CD14-positive monocyte (primary cell): ENCODE data around the gene RPA3. TPM values are rescaled to one million over a fixed set of nuclear protein-coding genes. Genes with fewer than 3 reads are reported as not detected.

Experiments
- DNase-seq, 3 donors: peaks; one replicate each; pipeline ENCODE4 v3.0.0-alpha.2; 2011 to 2022
- H2AFZ ChIP-seq: 2 replicates; pipeline ENCODE4 v1.6.0; 2012; ENCODE audit warnings: mild to moderate bottlenecking, low read depth, low read length, inconsistent platforms; ENCODE audit not compliant: insufficient read depth, poor library complexity, severe bottlenecking
- H3K27ac ChIP-seq, 2 donors: 1 replicate in 1 of 2; 2 replicates in 1 of 2; pipeline ENCODE4 v1.5.1; 2012 to 2013; ENCODE audit warnings: low read length in 2 of 2, control low read depth in 1 of 2, inconsistent platforms in 1 of 2, low read depth in 1 of 2, mild to moderate bottlenecking in 1 of 2
- H3K27me3 ChIP-seq, 2 donors: one replicate each; pipeline versions ENCODE4 v1.6.0 to v1.6.1; 2011 to 2013; ENCODE audit warnings: low read length in 2 of 2; ENCODE audit not compliant: control insufficient read depth in 2 of 2, insufficient read depth in 2 of 2
- H3K36me3 ChIP-seq, 2 donors: replicated peaks in 1 of 2; 1 replicate in 1 of 2; 2 replicates in 1 of 2; pipeline versions ENCODE4 v1.5.1 to v1.6.1; 2012 to 2013; ENCODE audit warnings: low read length in 2 of 2, control low read depth in 1 of 2, inconsistent platforms in 1 of 2, mild to moderate bottlenecking in 1 of 2; ENCODE audit not compliant: insufficient read depth in 2 of 2, control insufficient read depth in 1 of 2
- H3K4me1 ChIP-seq, 2 donors: 1 replicate in 1 of 2; 2 replicates in 1 of 2; pipeline versions ENCODE4 v1.5.1 to v1.6.1; 2012 to 2013; ENCODE audit warnings: low read length in 2 of 2, control low read depth in 1 of 2, inconsistent platforms in 1 of 2, mild to moderate bottlenecking in 1 of 2, moderate library complexity in 1 of 2; ENCODE audit not compliant: insufficient read depth in 2 of 2, control insufficient read depth in 1 of 2
- H3K4me2 ChIP-seq: replicated peaks from 2 replicates; pipeline ENCODE3; 2012; ENCODE audit warnings: low read length, moderate library complexity, mild to moderate bottlenecking; ENCODE audit not compliant: poor library complexity, severe bottlenecking; ENCODE audit errors: extremely low read depth
- H3K4me3 ChIP-seq, 3 experiments: fragments of 200-600 bp in 1 of 3; sonication (generic) in 1 of 3; replicated peaks in 1 of 3; 1 replicate in 2 of 3; 2 replicates in 1 of 3; pipeline ENCODE4 v1.5.1; 2011 to 2013; ENCODE audit warnings: low read length in 3 of 3, mild to moderate bottlenecking in 3 of 3, control low read depth in 2 of 3, low read depth in 2 of 3, inconsistent platforms in 1 of 3, moderate library complexity in 1 of 3
- H3K79me2 ChIP-seq: 2 replicates; pipeline ENCODE4 v1.6.0; 2012; ENCODE audit warnings: mild to moderate bottlenecking, control low read depth, inconsistent platforms, low read length, moderate library complexity; ENCODE audit not compliant: insufficient read depth
- H3K9ac ChIP-seq: 2 replicates; pipeline ENCODE4 v1.6.0; 2017; ENCODE audit warnings: low read length, mild to moderate bottlenecking; ENCODE audit not compliant: insufficient read depth, poor library complexity, severe bottlenecking
- H3K9me3 ChIP-seq, 2 donors: replicated peaks in 1 of 2; 1 replicate in 1 of 2; 2 replicates in 1 of 2; pipeline versions ENCODE4 v1.5.1 to v1.6.1; 2012 to 2013; ENCODE audit warnings: low read length in 2 of 2, control low read depth in 1 of 2; ENCODE audit not compliant: control insufficient read depth in 1 of 2, insufficient read depth in 1 of 2
- H4K20me1 ChIP-seq: 2 replicates; pipeline ENCODE4 v1.6.0; 2012; ENCODE audit warnings: mild to moderate bottlenecking, low read length, control low read depth, moderate library complexity; ENCODE audit not compliant: insufficient read depth
- H3K27ac Mint-ChIP-seq, 7 donors: one replicate each; pipeline ENCODE4 v1.8.0; 2020; ENCODE audit warnings: mild to moderate bottlenecking in 7 of 7, mixed read lengths in 7 of 7, moderate library complexity in 6 of 7, inconsistent platforms in 2 of 7
- H3K27me3 Mint-ChIP-seq, 3 donors: one replicate each; pipeline ENCODE4 v1.8.0; 2021 to 2022; ENCODE audit warnings: low read depth in 3 of 3, mild to moderate bottlenecking in 3 of 3, mixed read lengths in 3 of 3, moderate library complexity in 3 of 3, inconsistent platforms in 1 of 3
- H3K36me3 Mint-ChIP-seq, 2 donors: one replicate each; pipeline ENCODE4 v1.8.0; 2020; ENCODE audit warnings: mixed read lengths in 2 of 2, inconsistent platforms in 1 of 2, mild to moderate bottlenecking in 1 of 2
- H3K4me1 Mint-ChIP-seq: one replicate; pipeline ENCODE4 v1.8.0; 2020; ENCODE audit warnings: mild to moderate bottlenecking, mixed read lengths
- H3K4me3 Mint-ChIP-seq, 2 donors: one replicate each; pipeline ENCODE4 v1.8.0; 2020; ENCODE audit warnings: mild to moderate bottlenecking in 2 of 2, mixed read lengths in 2 of 2, moderate library complexity in 1 of 2
- H3K9me3 Mint-ChIP-seq, 7 donors: one replicate each; pipeline ENCODE4 v1.8.0; 2020 to 2022; ENCODE audit warnings: mixed read lengths in 7 of 7, mild to moderate bottlenecking in 6 of 7, moderate library complexity in 6 of 7, inconsistent platforms in 2 of 7
- CTCF ChIP-seq: fragments of 200-600 bp; IDR thresholded peaks from one replicate; pipeline ENCODE4 v1.8.0; 2022; ENCODE audit warnings: antibody characterized with exemption, mild to moderate bottlenecking
- WGBS: methylation state at CpG from one replicate; pipeline ENCODE4 v1.1.5; 2013; ENCODE audit warnings: missing lambda C conversion rate; ENCODE audit not compliant: insufficient coverage; 5-methylcytosine and 5-hydroxymethylcytosine counted together
- intact Hi-C, 2 donors: fragments of 100-400 bp; cut with micrococcal nuclease; formaldehyde crosslinking; loops; one replicate each; pipeline versions ENCODE4 v1.15.0 to v1.15.1; 2023
- polyA plus RNA-seq, 3 donors: library from polyadenylated mRNA; depleted of rRNA in 1 of 3; unstranded in 2 of 3; stranded (reverse) in 1 of 3; fragments of 300-500 nt in 2 of 3; fragments of >200 nt in 1 of 3; fragmentation: Illumina TruSeq in 2 of 3; gene quantifications; 1 replicate in 2 of 3; 2 replicates in 1 of 3; pipeline ENCODE4 v1.2.3, GENCODE V29; 2012 to 2021

The RPA3 gene
- polyA plus RNA-seq, 3 donors = 6.2 to 50.5 (median 44.7) TPM

GRCh38 chr7:7746458-7746857, 28.1 kb upstream of the RPA3 start:
- H3K4me1 Mint-ChIP-seq = no peaks in the 10 kb centered on the region
- Histone ChIP-seq H2AFZ (no peak overlapping the region), H3K36me3 (no peaks in the 10 kb centered on the region), H3K4me1 (no peaks in the 10 kb centered on the region), H3K27ac (no peak overlapping the region), H3K4me2 (no peak overlapping the region), H4K20me1 (no peaks in the 10 kb centered on the region), H3K9ac (no peak overlapping the region), H3K9me3 (no peaks in the 10 kb centered on the region), H3K27me3 (no peaks in the 10 kb centered on the region), H3K79me2 (no peaks in the 10 kb centered on the region), H3K4me3 (no peak overlapping the region)
- WGBS = no CpG with 5 or more reads among the region's 4 CpGs
- no peak overlapping the region for H3K27ac Mint-ChIP-seq
- TF ChIP-seq CTCF = no peak
- DNase-seq = no peak
- H3K27me3 Mint-ChIP-seq = no peaks in the 10 kb centered on the region
- intact Hi-C loops = no loop called here
- H3K9me3 Mint-ChIP-seq = no peaks in the 10 kb centered on the region
- H3K36me3 Mint-ChIP-seq = no peaks in the 10 kb centered on the region
- H3K4me3 Mint-ChIP-seq = no peak overlapping the region

GRCh38 chr7:7745966-7746365, 27.6 kb upstream of the RPA3 start:
- H3K4me1 ChIP-seq = no peaks in the 10 kb centered on the region
- intact Hi-C loops = no loop called here
- no peak for DNase-seq
- Mint-ChIP-seq H3K4me1 (no peaks in the 10 kb centered on the region), H3K36me3 (no peaks in the 10 kb centered on the region), H3K9me3 (no peaks in the 10 kb centered on the region), H3K27me3 (no peaks in the 10 kb centered on the region), H3K27ac (no peak overlapping the region), H3K4me3 (no peak overlapping the region)
- WGBS = 100% methylated on average over 3 of the region's 4 CpGs
- no peaks in the 10 kb centered on the region for H3K27me3 ChIP-seq
- no peak overlapping the region for H3K9ac ChIP-seq
- no peaks in the 10 kb centered on the region for H4K20me1 ChIP-seq
- no peak overlapping the region for H2AFZ ChIP-seq
- no peak overlapping the region for H3K4me3 ChIP-seq
- H3K36me3 ChIP-seq = no peaks in the 10 kb centered on the region
- TF ChIP-seq CTCF = no peak
- H3K4me2 ChIP-seq = no peak overlapping the region
- no peak overlapping the region for H3K27ac ChIP-seq
- H3K9me3 ChIP-seq = no peaks in the 10 kb centered on the region
- no peaks in the 10 kb centered on the region for H3K79me2 ChIP-seq
